H1 (cell line): ENCODE measurements around the gene CORO6. TPM values are rescaled to one million over a fixed set of nuclear protein-coding genes. Genes with fewer than 3 reads are reported as not detected.

Experiments used
- CTCF ChIA-PET: fragments of 300-600 bp; sonication (Branson Sonifier 250); formaldehyde crosslinking; loops from one replicate; lab custom pipeline; 2021; ENCODE audit not compliant: partially characterized antibody; lab: Charles Lee
- POLR2A ChIA-PET: fragments of 300-600 bp; sonication (Branson Sonifier 250); formaldehyde crosslinking; loops from one replicate; lab custom pipeline; 2021; ENCODE audit warnings: inconsistent platforms; ENCODE audit not compliant: partially characterized antibody; lab: Charles Lee
- DNase-seq, 2 experiments: peaks; one replicate each; pipeline versions ENCODE4 v3.0.0 to v3.0.0-alpha.2; 2010 to 2022; ENCODE audit warnings: low spot score in 2 of 2, low read depth in 1 of 2, mixed read lengths in 1 of 2
- FAIRE-seq: peaks from 2 replicates; lab custom pipeline; 2011; peaks lifted over from hg19 to GRCh38; lab: Jason Lieb, UNC
- H2AFZ ChIP-seq: 2 replicates; pipeline ENCODE4 v1.8.1; 2012; ENCODE audit warnings: low read length, inconsistent platforms
- H2AK5ac ChIP-seq: 2 replicates; pipeline ENCODE4 v1.6.1; 2013; ENCODE audit warnings: low read depth, low read length
- H2BK120ac ChIP-seq: replicated peaks from 2 replicates; pipeline ENCODE3; 2013; ENCODE audit warnings: low read depth, low read length, inconsistent platforms
- H2BK12ac ChIP-seq: 2 replicates; pipeline ENCODE4 v1.6.1; 2013; ENCODE audit warnings: low read depth, low read length
- H2BK15ac ChIP-seq: 2 replicates; pipeline ENCODE4 v1.6.1; 2013; ENCODE audit warnings: low read length
- H2BK20ac ChIP-seq: 2 replicates; pipeline ENCODE4 v1.6.1; 2013; ENCODE audit warnings: low read length
- H2BK5ac ChIP-seq: 2 replicates; pipeline ENCODE4 v1.6.1; 2013; ENCODE audit warnings: low read depth, low read length
- H3K14ac ChIP-seq: 2 replicates; pipeline ENCODE4 v1.6.1; 2013; ENCODE audit warnings: inconsistent platforms; ENCODE audit not compliant: insufficient read length
- H3K18ac ChIP-seq: 2 replicates; pipeline ENCODE4 v1.6.1; 2013; ENCODE audit warnings: low read length; ENCODE audit errors: extremely low read depth
- H3K23ac ChIP-seq: 2 replicates; pipeline ENCODE4 v1.6.1; 2013; ENCODE audit warnings: inconsistent platforms; ENCODE audit not compliant: insufficient read length
- H3K23me2 ChIP-seq: 2 replicates; pipeline ENCODE4 v1.6.1; 2013; ENCODE audit warnings: low read depth, low read length
- H3K27ac ChIP-seq: 2 replicates; pipeline ENCODE4 v1.6.1; 2011; ENCODE audit warnings: low read depth, low read length, inconsistent platforms
- H3K27me3 ChIP-seq, 4 experiments: replicated peaks in 1 of 4; 1 replicate in 1 of 4; 2 replicates in 3 of 4; pipeline versions ENCODE4 v1.6.1 to v1.8.1; 2011 to 2013; ENCODE audit warnings: low read length in 3 of 4, mild to moderate bottlenecking in 3 of 4, inconsistent platforms in 2 of 4, mixed read lengths in 2 of 4, moderate library complexity in 1 of 4; ENCODE audit not compliant: control insufficient read depth in 3 of 4, insufficient read depth in 3 of 4; ENCODE audit errors: extremely low read depth in 1 of 4
- H3K36me3 ChIP-seq, 4 experiments: 2 replicates each; pipeline versions ENCODE4 v1.6.1 to v1.8.1; 2011 to 2013; ENCODE audit warnings: mild to moderate bottlenecking in 4 of 4, low read length in 3 of 4, moderate library complexity in 2 of 4, control low read depth in 1 of 4, inconsistent platforms in 1 of 4; ENCODE audit not compliant: insufficient read depth in 4 of 4, control insufficient read depth in 2 of 4
- H3K4ac ChIP-seq: replicated peaks from 2 replicates; pipeline ENCODE3; 2013; ENCODE audit warnings: low read length, low read depth, mixed read lengths, inconsistent platforms; ENCODE audit not compliant: insufficient read length
- H3K4me1 ChIP-seq, 4 experiments: replicated peaks in 1 of 4; 1 replicate in 1 of 4; 2 replicates in 3 of 4; pipeline versions ENCODE4 v1.6.1 to v1.8.1; 2011 to 2013; ENCODE audit warnings: low read length in 3 of 4, inconsistent platforms in 2 of 4, mixed read lengths in 1 of 4; ENCODE audit not compliant: insufficient read depth in 4 of 4, control insufficient read depth in 3 of 4
- H3K4me2 ChIP-seq, 2 experiments: 2 replicates each; pipeline versions ENCODE4 v1.6.1 to v1.8.1; 2011 to 2013; ENCODE audit warnings: low read depth in 2 of 2, low read length in 2 of 2, control low read depth in 1 of 2, inconsistent platforms in 1 of 2, mild to moderate bottlenecking in 1 of 2; ENCODE audit not compliant: insufficient read depth in 1 of 2
- H3K4me3 ChIP-seq, 4 experiments: fragments of 200-600, 300-600 bp in 1 of 4; sonication (generic), shearing (Covaris generic), sonication (Bioruptor Twin) in 1 of 4; 2 replicates each; pipeline versions ENCODE4 v1.5.1 to v1.8.1; 2011 to 2016; ENCODE audit warnings: low read length in 4 of 4, low read depth in 3 of 4, control low read depth in 2 of 4, inconsistent platforms in 2 of 4, mild to moderate bottlenecking in 2 of 4, mixed read lengths in 1 of 4, moderate library complexity in 1 of 4; ENCODE audit not compliant: insufficient read depth in 2 of 4; ENCODE audit errors: extremely low read depth in 1 of 4
- H3K56ac ChIP-seq: replicated peaks from 2 replicates; pipeline ENCODE3; 2013; ENCODE audit warnings: low read depth, mild to moderate bottlenecking, mixed read lengths, low read length, inconsistent platforms; ENCODE audit not compliant: insufficient read length
- H3K79me1 ChIP-seq: 2 replicates; pipeline ENCODE4 v1.6.1; 2013; ENCODE audit warnings: low read depth, low read length, control low read depth
- H3K79me2 ChIP-seq, 2 experiments: 2 replicates each; pipeline versions ENCODE4 v1.6.1 to v1.8.1; 2012 to 2013; ENCODE audit warnings: low read length in 2 of 2, mild to moderate bottlenecking in 2 of 2, inconsistent platforms in 1 of 2; ENCODE audit not compliant: insufficient read depth in 2 of 2, control insufficient read depth in 1 of 2
- H3K9ac ChIP-seq, 4 experiments: replicated peaks in 1 of 4; 1 replicate in 1 of 4; 2 replicates in 3 of 4; pipeline versions ENCODE4 v1.6.1 to v1.8.1; 2011 to 2013; ENCODE audit warnings: low read depth in 3 of 4, low read length in 3 of 4, control low read depth in 2 of 4, mild to moderate bottlenecking in 2 of 4, moderate library complexity in 2 of 4, inconsistent platforms in 1 of 4; ENCODE audit errors: extremely low read depth in 1 of 4
- H3K9me3 ChIP-seq, 2 experiments: 2 replicates each; pipeline versions ENCODE4 v1.6.1 to v1.8.1; 2012 to 2013; ENCODE audit warnings: mild to moderate bottlenecking in 2 of 2, moderate library complexity in 2 of 2, control low read depth in 1 of 2, inconsistent platforms in 1 of 2, low read depth in 1 of 2, low read length in 1 of 2, mixed read lengths in 1 of 2; ENCODE audit not compliant: insufficient read depth in 2 of 2
- H4K20me1 ChIP-seq, 2 experiments: replicated peaks in 1 of 2; 2 replicates each; pipeline versions ENCODE3 to v1.8.1; 2011 to 2013; ENCODE audit warnings: inconsistent platforms in 2 of 2, low read length in 2 of 2, mild to moderate bottlenecking in 1 of 2; ENCODE audit not compliant: insufficient read depth in 2 of 2, control insufficient read depth in 1 of 2
- H4K5ac ChIP-seq: 2 replicates; pipeline ENCODE4 v1.6.1; 2013; ENCODE audit warnings: low read length, low read depth, mixed read lengths, inconsistent platforms; ENCODE audit not compliant: insufficient read length
- H4K8ac ChIP-seq: 2 replicates; pipeline ENCODE4 v1.8.0; 2013; ENCODE audit warnings: mild to moderate bottlenecking, moderate library complexity, low read length, inconsistent platforms; ENCODE audit not compliant: insufficient read depth; ENCODE audit errors: extremely low read depth
- H4K91ac ChIP-seq: replicated peaks from 2 replicates; pipeline ENCODE3; 2013; ENCODE audit warnings: low read length, mixed read lengths, inconsistent platforms; ENCODE audit not compliant: insufficient read length
- ASH2L ChIP-seq: fragments of 200-600, 300-600 bp; sonication (generic); IDR thresholded peaks from one replicate; pipeline ENCODE4 v1.7.1; 2017; ENCODE audit warnings: low read length
- CHD2 ChIP-seq: IDR thresholded peaks from 2 replicates; pipeline ENCODE4 v1.6.1; 2012; ENCODE audit warnings: low read length, improper control_type of control experiment
- E2F6 ChIP-seq: IDR thresholded peaks from 2 replicates; pipeline ENCODE4 v1.6.1; 2012; ENCODE audit warnings: inconsistent platforms
- FOSL1 ChIP-seq: IDR thresholded peaks from 2 replicates; pipeline ENCODE4 v1.6.1; 2011; ENCODE audit warnings: mild to moderate bottlenecking, low read depth, low read length, moderate library complexity; ENCODE audit not compliant: insufficient read depth
- GTF2F1 ChIP-seq: IDR thresholded peaks from 2 replicates; pipeline ENCODE4 v1.6.1; 2012; ENCODE audit warnings: low read depth, low read length, improper control_type of control experiment, borderline replicate concordance
- HDAC6 ChIP-seq: IDR thresholded peaks from one replicate; pipeline ENCODE4 v1.7.1; 2012; ENCODE audit warnings: low read depth, mild to moderate bottlenecking, inconsistent platforms, low read length, moderate library complexity
- KDM4A ChIP-seq: IDR thresholded peaks from one replicate; pipeline ENCODE4 v1.7.1; 2012; ENCODE audit warnings: low read depth, mild to moderate bottlenecking, moderate library complexity, low read length, inconsistent platforms; ENCODE audit not compliant: severe bottlenecking
- MAFK ChIP-seq: IDR thresholded peaks from 2 replicates; pipeline ENCODE4 v1.6.1; 2012; ENCODE audit warnings: low read depth, mild to moderate bottlenecking, improper control_type of control experiment, low read length
- RAD21 ChIP-seq, 2 experiments: IDR thresholded peaks in 1 of 2; conservative IDR thresholded peaks in 1 of 2; 2 replicates each; pipeline ENCODE4 v1.6.1; 2011; ENCODE audit warnings: low read depth in 2 of 2, low read length in 2 of 2, improper control_type of control experiment in 1 of 2, inconsistent platforms in 1 of 2, mild to moderate bottlenecking in 1 of 2, moderate library complexity in 1 of 2
- SIX5 ChIP-seq: IDR thresholded peaks from 2 replicates; pipeline ENCODE4 v1.6.1; 2011; ENCODE audit warnings: mild to moderate bottlenecking, low read depth, low read length
- WGBS, 2 experiments: shearing (Covaris generic) in 1 of 2; methylation state at CpG; one replicate each; pipeline versions ENCODE4 v1.1.6 to v1.1.7; 2013 to 2015; ENCODE audit warnings: low lambda C conversion rate in 2 of 2, mixed read lengths in 2 of 2, inconsistent platforms in 1 of 2, low coverage in 1 of 2, missing lambda C conversion rate in 1 of 2; ENCODE audit not compliant: insufficient replicate concordance in 2 of 2, insufficient coverage in 1 of 2, insufficient read length in 1 of 2; ENCODE audit errors: extremely low coverage in 1 of 2, missing lambda C conversion rate in 1 of 2; 5-methylcytosine and 5-hydroxymethylcytosine counted together
- polyA plus RNA-seq, 7 experiments: library from polyadenylated mRNA; depleted of rRNA in 3 of 7; stranded (reverse) in 5 of 7; unstranded in 2 of 7; fragments of >200 nt in 5 of 7; fragments of 200-250 nt in 2 of 7; gene quantifications; 1 replicate in 5 of 7; 2 replicates in 1 of 7; 4 replicates in 1 of 7; pipeline versions ENCODE4 v1.2.1 to v1.2.3, GENCODE V29; 2011 to 2013; ENCODE audit warnings: missing spikeins in 2 of 7, mixed read lengths in 2 of 7
- total RNA-seq: library from RNA; stranded (reverse); fragmentation: NEBNext Ultra II Directional; extraction: Animal tissue kit (Norgen Biotek cat#: 25700); gene quantifications from 2 replicates; pipeline ENCODE4 v1.2.1, GENCODE V29; 2021

The CORO6 gene
- total and polyA plus RNA-seq, 2 of the 8 experiments (the other 6 are each of a cell fraction or from before 2014, with no cell fraction given), result 2.5 to 8.6 TPM

GRCh38 chr17:29645515-29646051 is 22.9 kb upstream of the CORO6 start:
- H3K79me1 ChIP-seq, result no peaks in the 10 kb centered on the region
- no peak for DNase-seq
- no peak for FAIRE-seq
- no peaks in the 10 kb centered on the region for H3K79me2 ChIP-seq
- H2BK5ac ChIP-seq, result no peak overlapping the region
- peaks cover 0 to 3% (median under 1%) of the 10 kb centered on the region in 4 experiments; a peak in 3 of 7 replicates for H3K4me1 ChIP-seq
- no peak overlapping the region for H2AFZ ChIP-seq
- H2BK120ac ChIP-seq, result no peak overlapping the region
- no peak overlapping the region for H3K9ac ChIP-seq
- H3K4me3 ChIP-seq, result no peak overlapping the region
- H2BK15ac ChIP-seq, result no peak overlapping the region
- no peaks in the 10 kb centered on the region for H3K9me3 ChIP-seq
- no peaks in the 10 kb centered on the region for H4K20me1 ChIP-seq
- ChIA-PET CTCF (interaction anchor here (1.2 kb wide), 1 partner anchor 133 kb away, joined by 4 read pairs; no protein-coding TSS in a partner anchor), POLR2A (no interaction called here)
- no peak overlapping the region for H2AK5ac ChIP-seq
- H2BK12ac ChIP-seq, result no peak overlapping the region
- H3K18ac ChIP-seq, result no peak overlapping the region
- H3K27ac ChIP-seq, result no peak overlapping the region
- no peak overlapping the region for H3K14ac ChIP-seq
- H3K36me3 ChIP-seq, result no peaks in the 10 kb centered on the region
- no peak overlapping the region for H4K5ac ChIP-seq
- H3K56ac ChIP-seq, result no peak overlapping the region
- H3K23me2 ChIP-seq, result no peaks in the 10 kb centered on the region
- no peak overlapping the region for H4K91ac ChIP-seq
- H4K8ac ChIP-seq, result no peak overlapping the region
- WGBS, 2 experiments, result 85% methylated on average over 5 of the region's 5 CpGs; no CpG with 5 or more reads in 1 of the 2 experiments
- no peak overlapping the region for H2BK20ac ChIP-seq
- TF ChIP-seq RAD21 (IDR thresholded peaks at IDR 0.05 in 1 of 2, conservative IDR thresholded peaks at IDR 0.05 in 1 of 2; ENCODE audit: low read depth in 2 of 2, low read length in 2 of 2), result no peak
- no peak for TF ChIP-seq CHD2
- no peak for TF ChIP-seq E2F6
- TF ChIP-seq KDM4A, result no peak
- no peak for TF ChIP-seq ASH2L
- no peak for TF ChIP-seq SIX5
- TF ChIP-seq MAFK, result no peak
- TF ChIP-seq FOSL1, result no peak
- TF ChIP-seq HDAC6, result no peak
- TF ChIP-seq GTF2F1, result no peak
- no peak overlapping the region for H3K23ac ChIP-seq
- H3K27me3 ChIP-seq, result no peaks in the 10 kb centered on the region
- no peak overlapping the region for H3K4ac ChIP-seq
- no peak overlapping the region for H3K4me2 ChIP-seq
